MCF 10A (cell line): Measurements from ENCODE around the gene DUSP14. TPM values are rescaled to one million over a fixed set of nuclear protein-coding genes. Genes with fewer than 3 reads are reported as not detected.

Experiments used
- BruUV-seq: library from RNA; stranded (reverse); fragments of 400-500 nt; replicated peaks from 2 replicates; lab custom pipeline; 2021; lab: Mats Ljungman, UMichigan
- CTCF ChIA-PET: fragments of 300-600 bp; sonication (Branson Sonifier 250); formaldehyde crosslinking; extraction: SDS; loops from one replicate; lab custom pipeline; 2021; ENCODE audit warnings: antibody characterized with exemption, inconsistent platforms; lab: Yijun Ruan, JAX
- POLR2A ChIA-PET: fragments of 300-600, 350-650 bp; sonication (Branson Sonifier 250); formaldehyde crosslinking; extraction: SDS; loops from one replicate; lab custom pipeline; 2020; ENCODE audit warnings: antibody characterized with exemption, inconsistent platforms; lab: Yijun Ruan, JAX
- DNase-seq: peaks from one replicate; pipeline ENCODE4 v3.0.0-alpha.2; 2018; ENCODE audit not compliant: unreplicated experiment
- H3K27ac Mint-ChIP-seq: one replicate; pipeline ENCODE4 v1.8.0; 2022; ENCODE audit warnings: mild to moderate bottlenecking, low read depth, mixed read lengths; ENCODE audit not compliant: unreplicated experiment
- H3K27me3 Mint-ChIP-seq: one replicate; pipeline ENCODE4 v1.8.0; 2022; ENCODE audit warnings: mixed read lengths; ENCODE audit not compliant: insufficient read depth, unreplicated experiment
- H3K36me3 Mint-ChIP-seq: one replicate; pipeline ENCODE4 v1.8.0; 2022; ENCODE audit warnings: mild to moderate bottlenecking, moderate library complexity, mixed read lengths; ENCODE audit not compliant: insufficient read depth, unreplicated experiment
- H3K4me1 Mint-ChIP-seq: one replicate; pipeline ENCODE4 v1.8.0; 2022; ENCODE audit warnings: mixed read lengths; ENCODE audit not compliant: insufficient read depth, unreplicated experiment
- H3K4me3 Mint-ChIP-seq: one replicate; pipeline ENCODE4 v1.8.0; 2022; ENCODE audit warnings: mild to moderate bottlenecking, moderate library complexity, mixed read lengths; ENCODE audit not compliant: unreplicated experiment
- H3K9me3 Mint-ChIP-seq: one replicate; pipeline ENCODE4 v1.8.0; 2022; ENCODE audit warnings: mixed read lengths; ENCODE audit not compliant: unreplicated experiment
- intact Hi-C: fragments of 100-400 bp; cut with micrococcal nuclease; formaldehyde crosslinking; loops from 2 replicates; pipeline ENCODE4 v1.14.1; 2022
- total RNA-seq: library from RNA; stranded (reverse); gene quantifications from 2 replicates; pipeline ENCODE4 v1.2.3, GENCODE V29; 2022
- TF ChIP-seq, protein P1 (sequence below): fragments of 200-600 bp; IDR thresholded peaks from one replicate; pipeline ENCODE4 v1.8.0; 2022; ENCODE audit warnings: antibody characterized with exemption, mild to moderate bottlenecking; ENCODE audit not compliant: unreplicated experiment

The DUSP14 gene
- total RNA-seq, 1 experiment from 2014 or later, result 39.4 TPM

DNA sequence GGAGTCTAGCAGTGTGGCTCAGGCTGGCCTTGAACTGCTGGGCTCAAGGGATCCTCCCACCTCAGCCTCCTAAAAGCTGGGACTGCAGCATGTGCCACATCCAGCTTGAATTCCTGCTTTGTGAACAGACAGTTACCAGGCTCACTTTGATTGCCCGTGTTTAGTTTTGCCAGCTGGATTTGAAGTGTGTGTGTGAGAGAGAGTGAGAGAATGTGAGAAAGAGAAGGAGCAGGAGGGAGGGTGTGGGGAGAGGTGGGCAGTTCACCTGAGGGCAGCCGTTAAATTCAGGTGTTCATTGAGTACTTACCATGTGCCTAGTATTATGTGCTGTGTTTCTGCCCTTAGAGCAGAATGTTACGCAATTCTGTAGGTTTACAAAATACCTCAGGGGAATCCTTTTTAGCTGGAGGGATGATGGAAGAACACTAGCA is 4.7 kb downstream of the DUSP14 start:
- DNase-seq, result no peak
- H3K27me3 Mint-ChIP-seq, result no peaks in the 10 kb centered on the region
- H3K9me3 Mint-ChIP-seq, result no peaks in the 10 kb centered on the region
- CTCF ChIA-PET, result interaction anchor here (0.6 kb wide), 1 partner anchor 40 kb away, joined by 3 read pairs; no protein-coding TSS in a partner anchor
- intact Hi-C loops, result loop anchor here (5.0 kb wide), 1 partner anchor 47 kb away; no protein-coding TSS in a partner anchor
- no peak overlapping the region for H3K4me3 Mint-ChIP-seq
- no TSS peak for BruUV-seq
- no peak overlapping the region for H3K27ac Mint-ChIP-seq
- TF ChIP-seq, protein P1, sequence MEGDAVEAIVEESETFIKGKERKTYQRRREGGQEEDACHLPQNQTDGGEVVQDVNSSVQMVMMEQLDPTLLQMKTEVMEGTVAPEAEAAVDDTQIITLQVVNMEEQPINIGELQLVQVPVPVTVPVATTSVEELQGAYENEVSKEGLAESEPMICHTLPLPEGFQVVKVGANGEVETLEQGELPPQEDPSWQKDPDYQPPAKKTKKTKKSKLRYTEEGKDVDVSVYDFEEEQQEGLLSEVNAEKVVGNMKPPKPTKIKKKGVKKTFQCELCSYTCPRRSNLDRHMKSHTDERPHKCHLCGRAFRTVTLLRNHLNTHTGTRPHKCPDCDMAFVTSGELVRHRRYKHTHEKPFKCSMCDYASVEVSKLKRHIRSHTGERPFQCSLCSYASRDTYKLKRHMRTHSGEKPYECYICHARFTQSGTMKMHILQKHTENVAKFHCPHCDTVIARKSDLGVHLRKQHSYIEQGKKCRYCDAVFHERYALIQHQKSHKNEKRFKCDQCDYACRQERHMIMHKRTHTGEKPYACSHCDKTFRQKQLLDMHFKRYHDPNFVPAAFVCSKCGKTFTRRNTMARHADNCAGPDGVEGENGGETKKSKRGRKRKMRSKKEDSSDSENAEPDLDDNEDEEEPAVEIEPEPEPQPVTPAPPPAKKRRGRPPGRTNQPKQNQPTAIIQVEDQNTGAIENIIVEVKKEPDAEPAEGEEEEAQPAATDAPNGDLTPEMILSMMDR, result no peak
- POLR2A ChIA-PET, result interaction anchor here (0.6 to 3.0 kb wide), 12 partner anchors 9 to 96 kb away, joined by 3 to 9 read pairs (median 4); no protein-coding TSS in a partner anchor
- H3K4me1 Mint-ChIP-seq, result peaks cover 24% of the 10 kb centered on the region
- H3K36me3 Mint-ChIP-seq, result peaks cover 18% of the 10 kb centered on the region

DNA sequence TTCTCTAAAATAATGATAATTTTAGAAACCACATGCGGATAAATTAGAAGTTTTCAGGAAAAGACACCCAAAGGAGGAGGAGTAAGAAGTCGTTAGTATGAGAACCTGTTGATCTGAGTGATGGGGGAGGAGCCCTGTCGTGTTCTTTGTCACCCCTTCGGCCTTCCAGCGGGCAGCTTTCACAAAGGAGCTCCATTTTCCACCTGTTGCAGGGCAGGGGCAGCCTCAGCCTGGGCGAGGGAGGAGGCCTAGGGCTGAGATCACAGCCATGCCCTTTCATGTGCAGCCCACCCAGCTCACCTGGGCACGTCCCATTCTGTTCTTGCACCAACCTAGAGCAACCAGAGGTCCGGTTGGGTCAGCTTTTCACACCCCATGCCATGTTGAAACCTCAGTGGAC is 5.3 kb downstream of the DUSP14 start:
- no peaks in the 10 kb centered on the region for H3K9me3 Mint-ChIP-seq
- intact Hi-C loops, result loop anchor here (5.0 kb wide), 1 partner anchor 48 kb away; no protein-coding TSS in a partner anchor
- BruUV-seq, result no TSS peak
- H3K27me3 Mint-ChIP-seq, result no peaks in the 10 kb centered on the region
- TF ChIP-seq, protein P1, result no peak
- ChIA-PET CTCF (interaction anchor here (0.6 kb wide), 1 partner anchor 41 kb away, joined by 3 read pairs; no protein-coding TSS in a partner anchor), POLR2A (interaction anchor here (0.8 to 3.0 kb wide), 8 partner anchors 18 to 88 kb away, joined by 3 to 9 read pairs (median 4); no protein-coding TSS in a partner anchor)
- peaks cover 24% of the 10 kb centered on the region for H3K4me1 Mint-ChIP-seq
- H3K36me3 Mint-ChIP-seq, result peaks cover 24% of the 10 kb centered on the region
- no peak overlapping the region for H3K4me3 Mint-ChIP-seq
- H3K27ac Mint-ChIP-seq, result no peak overlapping the region
- no peak for DNase-seq

DNA sequence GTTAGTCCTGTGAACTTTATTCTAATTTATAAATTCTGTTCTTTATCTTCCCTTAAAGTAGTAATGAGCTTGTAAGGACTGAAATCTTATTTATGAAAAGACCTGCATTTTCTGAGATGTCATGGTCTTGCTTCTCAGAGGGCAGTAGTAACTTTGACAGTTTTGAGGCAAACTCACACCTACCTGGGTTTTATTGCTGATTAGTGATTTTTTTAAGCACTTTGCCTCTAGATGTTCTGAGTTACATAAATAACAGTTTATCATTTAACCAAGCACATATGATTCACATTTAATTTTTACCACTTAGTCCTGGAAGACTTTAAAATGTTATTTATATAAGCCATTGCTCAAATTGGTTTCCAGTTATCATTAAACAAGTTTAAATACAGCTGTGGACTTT is 10.7 kb downstream of the DUSP14 start:
- CTCF ChIA-PET, result interaction anchor here (0.6 to 0.7 kb wide), 2 partner anchors 59 to 316 kb away, joined by 3 read pairs; no protein-coding TSS in a partner anchor
- Mint-ChIP-seq H3K4me3 (no peak overlapping the region), H3K27ac (no peak overlapping the region), H3K27me3 (no peaks in the 10 kb centered on the region), H3K9me3 (no peaks in the 10 kb centered on the region), H3K4me1 (no peaks in the 10 kb centered on the region), H3K36me3 (peaks cover 30% of the 10 kb centered on the region)
- intact Hi-C loops, result no loop called here
- TF ChIP-seq, protein P1, result no peak
- POLR2A ChIA-PET, result no interaction called here
- no TSS peak for BruUV-seq
- DNase-seq, result no peak

DNA sequence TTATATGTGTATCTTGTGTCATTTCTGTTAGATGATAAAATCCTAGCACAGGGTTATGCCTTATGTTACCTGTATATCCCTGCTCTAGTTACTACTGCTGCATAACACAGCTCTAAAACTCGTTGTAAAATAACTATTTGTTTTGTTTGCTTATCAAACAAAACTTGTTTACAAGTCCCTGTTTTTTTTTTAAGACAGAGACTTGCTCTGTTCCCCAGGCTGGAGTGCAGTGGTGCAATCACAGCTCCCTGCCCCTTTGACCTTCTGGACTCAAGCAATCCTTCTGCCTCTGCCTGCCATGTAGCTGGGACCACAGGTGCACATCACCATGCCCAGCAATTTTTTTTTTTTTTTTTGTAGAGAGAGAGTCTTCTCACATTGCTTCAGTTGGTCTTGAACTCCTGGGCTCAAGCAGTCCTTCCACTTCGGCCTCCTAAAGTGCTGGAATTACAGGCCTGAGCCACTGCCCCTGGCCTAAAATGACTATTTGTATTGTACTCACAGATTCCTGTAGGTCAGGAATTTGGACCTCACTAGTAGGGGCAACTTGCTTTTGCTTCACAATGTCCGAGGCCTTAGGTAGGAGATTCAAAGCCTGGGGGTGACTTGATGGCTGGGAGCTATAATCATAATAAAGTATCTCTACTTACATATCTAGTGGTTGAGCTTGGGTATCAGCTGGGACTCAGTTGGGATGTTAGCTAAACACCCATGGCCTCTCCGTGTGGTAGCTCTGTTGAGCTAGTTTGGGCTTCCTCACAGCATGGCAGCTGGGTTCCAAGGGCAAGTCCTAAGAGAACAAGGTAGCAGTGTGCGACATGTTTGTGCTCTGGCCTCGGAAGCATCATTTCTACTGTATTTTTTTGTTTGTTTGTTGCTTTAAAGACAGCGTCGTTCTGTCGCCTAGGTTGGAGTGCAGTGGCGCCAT is 12.6 kb downstream of the DUSP14 start:
- Mint-ChIP-seq H3K36me3 (peaks cover 37% of the 10 kb centered on the region), H3K27ac (no peak overlapping the region), H3K27me3 (no peaks in the 10 kb centered on the region), H3K4me3 (no peak overlapping the region), H3K4me1 (peaks cover 9% of the 10 kb centered on the region), H3K9me3 (no peaks in the 10 kb centered on the region)
- intact Hi-C loops, result no loop called here
- no peak for DNase-seq
- CTCF ChIA-PET, result interaction anchor here (1.2 to 1.4 kb wide), 2 partner anchors 68 to 127 kb away, joined by 4 to 10 read pairs; partner anchors contain the start of gene C17orf78
- no TSS peak for BruUV-seq
- POLR2A ChIA-PET, result interaction anchor here (0.6 to 1.1 kb wide), 3 partner anchors 8 to 1679 kb away, joined by 3 to 6 read pairs (median 4); no protein-coding TSS in a partner anchor
- TF ChIP-seq, protein P1, result no peak
